Activated CD4-positive, alpha-beta memory T cell treated with anti-CD3 and anti-CD28 coated beads, Interleukin-2, amount 10 ng/mL, durations not matched to agents 7 days and 5 days (primary cell): ENCODE measurements around the gene RABGGTA. TPM values are rescaled to one million over a fixed set of nuclear protein-coding genes. Genes with fewer than 3 reads are reported as not detected.

Experiments
- CTCF ChIA-PET: fragments of 350-600 bp; sonication (Branson Sonifier 250); formaldehyde crosslinking; loops from one replicate; lab custom pipeline; 2021; ENCODE audit warnings: antibody characterized with exemption, inconsistent platforms; lab: Charles Lee
- POLR2A ChIA-PET: fragments of 350-600 bp; sonication (Branson Sonifier 250); formaldehyde crosslinking; loops from one replicate; lab custom pipeline; 2021; ENCODE audit warnings: antibody characterized with exemption; lab: Charles Lee
- DNase-seq: peaks from one replicate; pipeline ENCODE4 v3.0.0-alpha.2; 2020
- H3K27ac Mint-ChIP-seq: one replicate; pipeline ENCODE4 v1.8.0; 2021; ENCODE audit warnings: mild to moderate bottlenecking, mixed read lengths
- H3K27me3 Mint-ChIP-seq: one replicate; pipeline ENCODE4 v1.8.0; 2021; ENCODE audit warnings: mixed read lengths
- H3K36me3 Mint-ChIP-seq: one replicate; pipeline ENCODE4 v1.8.0; 2021; ENCODE audit warnings: low read depth, mixed read lengths
- H3K4me1 Mint-ChIP-seq: one replicate; pipeline ENCODE4 v1.8.0; 2021; ENCODE audit warnings: mixed read lengths
- H3K4me3 Mint-ChIP-seq: one replicate; pipeline ENCODE4 v1.8.0; 2021; ENCODE audit warnings: mild to moderate bottlenecking, mixed read lengths
- H3K9me3 Mint-ChIP-seq: one replicate; pipeline ENCODE4 v1.8.0; 2021; ENCODE audit warnings: mixed read lengths
- total RNA-seq, 2 experiments: library from RNA; stranded (reverse); gene quantifications; one replicate each; pipeline ENCODE4 v1.2.3, GENCODE V29; 2021

The RABGGTA gene
- total RNA-seq, 2 experiments from 2014 or later = 40.2 to 41.0 TPM

DNA sequence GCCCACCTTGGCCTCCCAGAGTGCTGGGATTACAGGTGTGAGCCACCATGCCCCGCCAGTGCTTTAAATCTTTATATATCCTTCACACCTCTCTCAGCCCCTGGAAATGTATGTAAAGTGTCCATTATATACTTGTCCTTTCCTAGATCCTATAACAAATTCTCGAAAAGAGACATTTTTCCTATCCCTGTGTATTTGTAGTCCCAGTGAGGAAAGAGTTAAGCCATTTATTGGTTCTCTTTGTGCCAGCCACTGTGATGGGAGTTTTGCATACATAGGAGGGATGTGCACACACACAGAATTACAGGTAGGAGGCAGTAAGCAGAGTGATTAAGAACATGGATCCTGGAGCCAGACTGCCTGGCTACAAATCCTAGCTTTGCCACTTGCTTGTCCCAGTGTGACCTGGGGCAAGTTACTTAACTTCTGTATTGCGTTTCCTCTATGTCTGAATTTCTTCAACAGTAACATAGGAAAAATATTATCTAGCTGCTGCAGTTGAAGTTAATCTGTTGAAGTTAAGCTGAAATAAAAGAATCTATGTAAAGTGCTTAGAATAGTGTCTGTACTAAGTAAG lies 2.1 kb upstream of the RABGGTA start:
- Mint-ChIP-seq H3K27me3 (peaks cover 3% of the 10 kb centered on the region), H3K36me3 (peaks cover 4% of the 10 kb centered on the region), H3K4me3 (no peak overlapping the region), H3K4me1 (peaks cover 52% of the 10 kb centered on the region), H3K9me3 (no peaks in the 10 kb centered on the region), H3K27ac (peak overlapping the region; percentile 72)
- CTCF ChIA-PET = interaction anchor here (0.9 to 6.1 kb wide), 10 partner anchors 19 to 60 kb away, joined by 3 to 90 read pairs (median 6); partner anchors contain the start of genes ADCY4, CIDEB and TINF2
- DNase-seq = no peak
- POLR2A ChIA-PET = interaction anchor here (0.7 to 5.8 kb wide), 14 partner anchors 16 to 386 kb away, joined by 3 to 32 read pairs (median 4); partner anchors contain the start of genes CHMP4A, CIDEB, DHRS1 and LTB4R

DNA sequence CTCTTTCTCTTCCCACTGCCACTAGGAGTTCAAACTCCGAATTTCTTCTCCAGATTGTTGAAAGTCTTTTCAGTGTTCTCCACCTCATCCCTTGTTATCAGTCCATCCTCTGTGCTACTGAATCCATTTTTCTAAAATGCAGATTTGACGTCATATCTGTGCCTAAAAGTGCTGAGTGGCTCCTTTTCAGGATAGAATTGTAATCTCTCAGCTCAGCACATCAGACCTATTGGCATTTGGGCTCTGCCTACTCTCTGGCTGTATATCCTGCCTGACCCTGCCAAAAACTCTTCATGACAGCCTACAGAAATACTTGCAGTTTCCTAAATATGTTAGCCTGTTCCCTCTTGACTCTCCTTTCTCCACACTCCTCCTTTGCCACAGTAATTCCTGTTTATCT lies 1.1 kb upstream of the RABGGTA start:
- Mint-ChIP-seq H3K36me3 (peaks cover 4% of the 10 kb centered on the region), H3K27ac (peak overlapping the region; percentile 78), H3K4me1 (peaks cover 47% of the 10 kb centered on the region), H3K4me3 (peak overlapping the region; percentile 86), H3K9me3 (no peaks in the 10 kb centered on the region), H3K27me3 (peaks cover 3% of the 10 kb centered on the region)
- DNase-seq = no peak
- POLR2A ChIA-PET = interaction anchor here (0.6 to 5.8 kb wide), 16 partner anchors 8 to 399 kb away, joined by 3 to 80 read pairs (median 10); partner anchors contain the start of genes CBLN3, CHMP4A, CIDEB and DCAF11
- CTCF ChIA-PET = interaction anchor here (0.6 to 6.1 kb wide), 10 partner anchors 10 to 215 kb away, joined by 3 to 90 read pairs (median 6); partner anchors contain the start of genes DHRS1, NOP9, TGM1 and TINF2

DNA sequence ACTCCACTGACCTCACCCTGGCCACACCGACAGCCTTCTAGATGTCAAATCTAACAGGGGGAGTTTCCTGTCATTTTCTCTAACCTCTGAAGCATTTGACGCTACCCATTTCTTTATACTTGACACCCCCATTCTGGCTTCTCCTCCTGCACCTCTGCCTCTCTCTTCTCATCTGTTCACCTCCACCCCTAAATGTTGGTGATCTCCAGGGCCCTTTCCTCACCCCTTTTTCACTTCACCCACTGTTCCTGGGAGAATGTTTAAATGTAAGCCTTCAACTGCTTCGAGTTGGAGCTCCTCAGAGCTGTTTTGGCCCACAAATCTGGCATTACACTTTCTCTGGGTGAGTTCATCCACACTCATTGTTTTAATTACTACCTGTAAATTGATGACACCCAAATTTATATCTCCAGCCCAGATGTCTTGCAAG lies 452 bp upstream of the RABGGTA start:
- H3K27ac Mint-ChIP-seq = peak overlapping the region; percentile 78
- peak overlapping the region; percentile 86 for H3K4me3 Mint-ChIP-seq
- CTCF ChIA-PET = interaction anchor here (0.6 to 6.1 kb wide), 21 partner anchors 9 to 215 kb away, joined by 3 to 90 read pairs (median 6); partner anchors contain the start of genes CIDEB, DHRS1, LTB4R2 and MDP1
- peaks cover 10% of the 10 kb centered on the region for H3K36me3 Mint-ChIP-seq
- no peaks in the 10 kb centered on the region for H3K9me3 Mint-ChIP-seq
- no peaks in the 10 kb centered on the region for H3K27me3 Mint-ChIP-seq
- H3K4me1 Mint-ChIP-seq = peaks cover 43% of the 10 kb centered on the region
- no peak for DNase-seq
- POLR2A ChIA-PET = interaction anchor here (0.6 to 5.8 kb wide), 31 partner anchors 8 to 400 kb away, joined by 3 to 80 read pairs (median 6); partner anchors contain the start of genes CBLN3, CHMP4A, CIDEB and DCAF11

DNA sequence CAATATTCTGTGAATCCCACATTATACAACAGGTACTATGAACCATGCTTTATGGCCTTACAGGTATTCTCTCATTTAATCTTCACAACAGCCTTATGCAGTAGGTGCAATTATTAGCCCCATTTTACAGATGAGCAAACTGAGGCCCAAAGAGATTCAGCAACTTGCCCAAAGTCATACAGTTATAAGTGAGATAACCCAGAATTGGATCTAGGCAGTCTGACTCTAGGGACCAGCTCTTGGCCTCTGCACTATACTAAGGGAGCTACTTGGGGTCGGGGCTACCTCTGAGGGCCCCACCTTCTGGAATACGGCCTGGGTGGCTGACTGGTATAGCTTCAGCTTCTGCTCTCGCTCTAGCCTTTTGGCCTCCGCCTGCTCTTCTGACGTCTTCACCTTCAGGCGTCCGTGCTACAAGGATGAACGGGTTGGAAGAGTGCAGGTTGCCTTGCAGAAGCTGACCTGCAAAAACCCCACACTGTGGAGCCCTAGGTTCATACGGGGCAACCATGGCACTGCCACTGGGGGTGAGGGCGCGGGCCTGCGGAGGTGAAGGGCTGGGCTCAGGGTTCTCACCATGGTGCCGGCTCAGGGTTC lies 762 bp downstream of the RABGGTA start:
- peak overlapping the region; percentile 92 for H3K27ac Mint-ChIP-seq
- H3K36me3 Mint-ChIP-seq = peaks cover 18% of the 10 kb centered on the region
- ChIA-PET POLR2A (interaction anchor here (1.0 to 5.8 kb wide), 27 partner anchors 9 to 401 kb away, joined by 3 to 80 read pairs (median 8); partner anchors contain the start of genes CBLN3, CHMP4A, CIDEB and DCAF11), CTCF (interaction anchor here (0.6 to 6.1 kb wide), 26 partner anchors 9 to 166 kb away, joined by 3 to 90 read pairs (median 6); partner anchors contain the start of genes CIDEB, DHRS1, IRF9 and LTB4R)
- peak overlapping the region; percentile 86 for H3K4me3 Mint-ChIP-seq
- DNase-seq = no peak
- H3K4me1 Mint-ChIP-seq = peaks cover 43% of the 10 kb centered on the region
- H3K27me3 Mint-ChIP-seq = no peaks in the 10 kb centered on the region
- H3K9me3 Mint-ChIP-seq = no peaks in the 10 kb centered on the region

DNA sequence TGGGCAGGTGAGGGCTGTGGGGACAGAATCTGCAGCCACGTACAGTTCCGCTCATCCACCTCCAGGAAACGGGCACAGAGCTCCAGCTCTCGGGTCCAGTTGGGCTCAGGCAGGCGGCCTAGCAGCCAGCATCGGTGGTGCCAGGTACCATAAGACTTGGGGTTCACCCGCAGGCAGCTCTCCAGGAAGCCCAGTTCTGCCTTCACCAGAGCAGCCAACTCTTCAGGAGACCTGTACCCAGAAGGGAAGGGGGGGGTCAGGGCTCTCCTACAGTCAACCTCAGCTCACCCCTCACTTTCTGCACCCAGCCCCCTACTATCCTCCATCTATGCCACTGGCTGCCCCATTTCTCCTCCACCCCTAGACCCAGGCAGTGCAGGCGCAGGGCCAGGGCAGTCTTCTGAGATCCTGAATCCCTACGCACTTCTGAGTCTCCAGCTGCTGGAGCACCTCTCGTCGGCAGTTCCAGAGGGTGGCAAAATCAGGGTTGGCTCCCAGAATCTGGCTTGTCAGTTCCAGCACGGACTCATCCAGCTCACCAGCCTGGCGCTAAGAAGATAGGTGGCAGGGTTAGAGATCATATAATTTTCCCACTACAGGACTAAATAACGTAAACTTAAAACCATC lies 1.4 kb downstream of the RABGGTA start:
- ChIA-PET CTCF (interaction anchor here (1.0 to 6.1 kb wide), 19 partner anchors 8 to 172 kb away, joined by 3 to 90 read pairs (median 7); partner anchors contain the start of genes CIDEB, DHRS1, IRF9 and LTB4R), POLR2A (interaction anchor here (0.9 to 5.8 kb wide), 22 partner anchors 10 to 171 kb away, joined by 3 to 80 read pairs (median 9); partner anchors contain the start of genes CBLN3, CHMP4A, CIDEB and DCAF11)
- Mint-ChIP-seq H3K4me1 (peaks cover 41% of the 10 kb centered on the region), H3K4me3 (peak overlapping the region; percentile 86), H3K27me3 (no peaks in the 10 kb centered on the region), H3K27ac (peak overlapping the region; percentile 92), H3K36me3 (peaks cover 18% of the 10 kb centered on the region), H3K9me3 (no peaks in the 10 kb centered on the region)
- no peak for DNase-seq

DNA sequence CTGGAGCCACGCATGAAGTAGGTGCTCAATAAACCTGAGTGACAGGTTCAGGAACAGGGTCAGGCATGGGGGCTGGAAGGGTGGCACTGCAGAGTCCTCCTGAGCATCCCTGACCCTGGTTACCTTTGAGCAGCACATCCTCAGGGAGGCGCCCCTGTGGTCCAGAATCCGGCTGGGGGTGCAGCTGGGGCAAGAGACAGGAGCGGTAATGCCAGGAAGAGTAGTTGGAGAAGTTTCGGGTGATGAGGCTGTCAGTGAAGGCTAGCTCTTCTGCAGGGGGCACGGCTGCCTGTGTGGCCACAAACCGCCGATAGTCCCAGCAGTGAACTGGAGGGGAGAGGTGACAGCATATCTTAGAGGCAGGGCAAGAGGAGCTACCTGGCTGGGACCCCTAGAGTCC lies 2.0 kb downstream of the RABGGTA start:
- no peak for DNase-seq
- POLR2A ChIA-PET = interaction anchor here (0.9 to 5.8 kb wide), 7 partner anchors 19 to 168 kb away, joined by 3 to 80 read pairs (median 25); partner anchors contain the start of genes DHRS1, NOP9 and TINF2
- Mint-ChIP-seq H3K4me3 (peak overlapping the region; percentile 1), H3K27ac (no peak overlapping the region), H3K27me3 (no peaks in the 10 kb centered on the region), H3K36me3 (peaks cover 18% of the 10 kb centered on the region), H3K4me1 (peaks cover 40% of the 10 kb centered on the region), H3K9me3 (no peaks in the 10 kb centered on the region)
- CTCF ChIA-PET = interaction anchor here (1.0 to 6.1 kb wide), 4 partner anchors 12 to 173 kb away, joined by 3 to 90 read pairs (median 22); partner anchors contain the start of genes DHRS1, NOP9 and SDR39U1

DNA sequence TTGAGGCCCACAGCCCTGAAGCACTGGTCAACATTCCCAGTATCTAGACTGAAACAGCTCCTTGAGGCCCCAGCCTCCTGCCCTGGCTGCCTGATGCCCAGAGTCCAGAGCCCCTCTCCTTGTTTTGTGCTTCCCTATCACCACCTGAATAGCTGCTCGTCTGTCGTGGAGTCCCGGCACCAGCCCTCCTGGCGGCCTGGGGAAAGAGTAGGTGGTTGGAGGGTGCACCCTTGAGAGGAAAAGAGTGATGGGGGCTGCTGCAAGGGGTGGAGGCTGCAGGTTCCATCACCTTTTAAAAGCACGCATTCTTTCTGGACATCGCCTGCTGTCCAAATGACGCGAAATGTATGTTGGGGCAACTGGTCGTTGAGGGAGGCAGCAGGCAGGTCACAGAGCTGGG lies 3.2 kb downstream of the RABGGTA start:
- Mint-ChIP-seq H3K4me3 (no peak overlapping the region), H3K36me3 (peaks cover 18% of the 10 kb centered on the region), H3K4me1 (peaks cover 28% of the 10 kb centered on the region), H3K27me3 (no peaks in the 10 kb centered on the region), H3K9me3 (no peaks in the 10 kb centered on the region), H3K27ac (no peak overlapping the region)
- ChIA-PET CTCF (interaction anchor here (6.1 kb wide), 1 partner anchor 20 kb away, joined by 90 read pairs; no protein-coding TSS in a partner anchor), POLR2A (interaction anchor here (4.8 kb wide), 1 partner anchor 21 kb away, joined by 48 read pairs; no protein-coding TSS in a partner anchor)
- DNase-seq = no peak

DNA sequence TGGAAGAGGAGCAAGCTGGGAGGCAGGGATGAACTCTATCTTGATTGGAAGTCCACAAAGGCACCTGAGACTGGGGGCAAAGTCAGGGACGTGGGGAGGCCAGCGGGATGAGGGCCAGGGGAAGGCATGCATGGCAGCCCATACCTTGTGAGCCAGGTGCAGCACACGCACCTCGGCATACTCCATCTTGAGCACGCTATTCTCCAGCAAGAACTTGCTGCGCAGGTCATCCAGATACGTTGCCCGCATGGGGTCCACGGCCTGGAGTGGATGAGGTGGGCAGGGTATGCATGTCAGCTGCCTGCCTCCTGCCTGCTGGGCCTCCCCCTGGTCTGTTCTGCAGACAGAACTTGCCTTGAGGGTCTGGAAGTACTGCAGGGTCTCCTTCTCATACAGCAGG lies 3.9 kb downstream of the RABGGTA start:
- Mint-ChIP-seq H3K9me3 (no peaks in the 10 kb centered on the region), H3K36me3 (peaks cover 18% of the 10 kb centered on the region), H3K27ac (no peak overlapping the region), H3K27me3 (no peaks in the 10 kb centered on the region), H3K4me3 (no peak overlapping the region), H3K4me1 (peaks cover 23% of the 10 kb centered on the region)
- DNase-seq = no peak
- ChIA-PET POLR2A (interaction anchor here (1.1 to 4.8 kb wide), 2 partner anchors 20 to 153 kb away, joined by 3 to 48 read pairs; partner anchors contain the start of genes DCAF11 and NRL), CTCF (no interaction called here)

DNA sequence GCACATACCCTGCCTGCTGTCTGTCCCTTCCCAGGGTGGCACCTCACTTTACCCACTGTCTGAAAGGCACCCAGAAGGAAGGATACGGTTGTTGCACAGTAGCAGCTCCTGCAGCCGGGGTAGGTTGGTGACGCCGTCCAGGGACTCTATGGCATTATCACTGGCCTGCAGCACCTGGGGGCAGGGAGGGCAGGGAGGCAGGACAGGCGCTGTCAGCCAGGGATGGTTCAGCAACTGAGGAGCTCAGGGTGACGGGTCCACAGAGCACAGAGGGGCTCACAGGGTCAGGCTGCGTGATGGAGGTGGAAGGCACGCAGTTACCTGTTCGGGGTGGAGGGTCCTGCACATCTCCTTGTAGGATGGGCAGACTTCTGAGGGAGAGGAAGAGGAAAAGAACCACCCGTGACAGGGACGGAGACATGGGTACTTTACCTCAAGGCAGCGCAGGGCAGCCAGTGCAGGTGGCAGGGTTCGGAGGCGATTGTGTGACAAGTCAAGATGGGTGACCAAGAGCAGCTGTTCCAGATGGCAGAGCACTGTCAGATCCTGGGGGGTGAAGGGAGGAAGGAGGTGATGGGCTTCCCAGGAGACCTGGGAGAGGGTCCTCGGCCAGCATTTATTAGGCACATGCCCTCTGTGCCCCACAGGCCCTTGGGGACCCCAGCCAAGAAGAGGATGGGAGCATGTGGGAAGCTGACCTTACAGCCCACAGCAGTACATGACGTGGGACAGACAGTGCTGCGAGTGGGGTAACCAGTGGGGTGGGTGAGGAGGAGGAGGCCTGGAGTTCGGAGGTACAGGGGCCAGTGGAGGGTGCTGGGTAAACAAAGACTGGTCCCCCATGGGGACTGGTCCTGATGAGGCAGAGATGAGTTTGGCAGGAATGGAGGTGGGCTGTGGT lies 4.8 kb downstream of the RABGGTA start:
- Mint-ChIP-seq H3K27ac (no peak overlapping the region), H3K9me3 (no peaks in the 10 kb centered on the region), H3K4me1 (peaks cover 14% of the 10 kb centered on the region), H3K4me3 (no peak overlapping the region), H3K27me3 (no peaks in the 10 kb centered on the region), H3K36me3 (peaks cover 18% of the 10 kb centered on the region)
- ChIA-PET POLR2A (interaction anchor here (1.1 to 1.7 kb wide), 2 partner anchors 20 to 152 kb away, joined by 3 to 4 read pairs; partner anchors contain the start of genes DCAF11 and NRL), CTCF (no interaction called here)
- no peak for DNase-seq

DNA sequence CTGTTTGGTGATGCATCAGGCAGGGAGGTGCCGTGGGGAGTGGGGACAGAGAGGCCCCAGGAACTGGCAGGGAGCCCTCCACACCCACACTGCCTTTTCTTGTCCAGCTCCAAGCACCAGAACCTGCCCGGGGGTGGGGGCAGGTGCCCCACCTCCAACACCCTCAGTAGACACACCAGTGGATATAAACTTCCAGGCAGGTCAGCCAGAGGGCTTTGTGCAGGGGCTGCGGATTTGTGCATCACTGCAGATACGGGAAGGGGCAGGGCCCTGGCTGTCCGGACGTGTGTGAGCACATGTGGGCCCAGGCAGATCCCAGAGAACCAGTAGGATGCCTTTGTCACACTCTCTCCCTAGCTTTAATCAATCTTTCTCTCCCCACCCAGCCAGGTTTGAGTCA lies 7.1 kb downstream of the RABGGTA start:
- ChIA-PET POLR2A (interaction anchor here (0.6 to 1.5 kb wide), 3 partner anchors 16 to 166 kb away, joined by 3 to 5 read pairs (median 3); partner anchors contain the start of genes CBLN3 and KHNYN), CTCF (no interaction called here)
- Mint-ChIP-seq H3K27ac (peak overlapping the region; percentile 31), H3K4me3 (no peak overlapping the region), H3K27me3 (no peaks in the 10 kb centered on the region), H3K9me3 (no peaks in the 10 kb centered on the region), H3K36me3 (peaks cover 16% of the 10 kb centered on the region), H3K4me1 (no peaks in the 10 kb centered on the region)
- DNase-seq = no peak

DNA sequence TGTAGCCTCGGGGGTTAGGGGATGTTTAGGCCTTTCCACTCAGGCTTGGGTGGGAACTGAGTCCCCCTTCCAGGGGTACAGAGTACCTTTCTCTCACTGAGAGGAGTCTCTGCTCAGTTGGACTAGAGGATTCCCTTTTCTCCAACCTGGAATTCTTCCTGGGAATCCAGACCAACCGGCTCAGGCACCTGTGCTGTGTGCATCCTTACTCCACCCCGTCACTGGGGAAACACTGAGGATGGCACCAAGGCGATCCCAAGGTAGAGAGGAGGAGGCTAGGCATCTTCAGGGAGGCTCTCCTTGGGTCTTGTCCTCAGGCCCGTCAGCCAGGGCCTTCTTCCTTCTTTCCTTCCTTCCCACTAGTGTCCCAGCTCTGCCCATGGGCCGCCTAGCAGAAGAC lies 7.5 kb downstream of the RABGGTA start:
- CTCF ChIA-PET = no interaction called here
- no peaks in the 10 kb centered on the region for H3K27me3 Mint-ChIP-seq
- H3K27ac Mint-ChIP-seq = no peak overlapping the region
- POLR2A ChIA-PET = interaction anchor here (0.6 kb wide), 1 partner anchor 102 kb away, joined by 3 read pairs; no protein-coding TSS in a partner anchor
- DNase-seq = no peak
- no peak overlapping the region for H3K4me3 Mint-ChIP-seq
- H3K4me1 Mint-ChIP-seq = no peaks in the 10 kb centered on the region
- peaks cover 14% of the 10 kb centered on the region for H3K36me3 Mint-ChIP-seq
- no peaks in the 10 kb centered on the region for H3K9me3 Mint-ChIP-seq
